ENCODE measurements around the gene HS3ST2.

DNA sequence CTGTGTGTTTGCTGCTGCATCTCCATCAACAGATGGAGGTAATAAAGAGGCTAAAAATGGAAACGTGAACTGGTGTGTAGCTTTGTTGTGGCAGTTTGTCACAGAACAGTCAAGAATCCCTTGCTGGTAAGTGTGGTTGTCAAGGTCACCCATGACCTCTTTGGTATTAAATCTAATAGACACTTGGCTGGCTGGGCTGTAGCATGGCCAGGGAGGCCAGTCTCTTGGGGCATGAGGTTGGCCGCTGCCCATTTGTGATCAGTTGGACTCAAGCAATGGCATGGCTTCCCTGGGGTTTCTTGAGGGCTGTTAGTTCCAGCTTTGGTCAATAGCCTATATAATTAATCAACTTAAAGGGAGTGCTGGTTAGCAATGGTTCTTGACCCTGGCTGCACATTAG lies 14.8 kb upstream of the HS3ST2 start:
- TF ChIP-seq, protein P1, sequence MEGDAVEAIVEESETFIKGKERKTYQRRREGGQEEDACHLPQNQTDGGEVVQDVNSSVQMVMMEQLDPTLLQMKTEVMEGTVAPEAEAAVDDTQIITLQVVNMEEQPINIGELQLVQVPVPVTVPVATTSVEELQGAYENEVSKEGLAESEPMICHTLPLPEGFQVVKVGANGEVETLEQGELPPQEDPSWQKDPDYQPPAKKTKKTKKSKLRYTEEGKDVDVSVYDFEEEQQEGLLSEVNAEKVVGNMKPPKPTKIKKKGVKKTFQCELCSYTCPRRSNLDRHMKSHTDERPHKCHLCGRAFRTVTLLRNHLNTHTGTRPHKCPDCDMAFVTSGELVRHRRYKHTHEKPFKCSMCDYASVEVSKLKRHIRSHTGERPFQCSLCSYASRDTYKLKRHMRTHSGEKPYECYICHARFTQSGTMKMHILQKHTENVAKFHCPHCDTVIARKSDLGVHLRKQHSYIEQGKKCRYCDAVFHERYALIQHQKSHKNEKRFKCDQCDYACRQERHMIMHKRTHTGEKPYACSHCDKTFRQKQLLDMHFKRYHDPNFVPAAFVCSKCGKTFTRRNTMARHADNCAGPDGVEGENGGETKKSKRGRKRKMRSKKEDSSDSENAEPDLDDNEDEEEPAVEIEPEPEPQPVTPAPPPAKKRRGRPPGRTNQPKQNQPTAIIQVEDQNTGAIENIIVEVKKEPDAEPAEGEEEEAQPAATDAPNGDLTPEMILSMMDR (IDR thresholded peaks at IDR 0.05) = no peak
- no peak for TF ChIP-seq POLR2A (IDR thresholded peaks at IDR 0.05)

Data from breast epithelium (tissue), 3 donors.